ENCODE results near the gene CRLF1.

Gene CRLF1, protein sequence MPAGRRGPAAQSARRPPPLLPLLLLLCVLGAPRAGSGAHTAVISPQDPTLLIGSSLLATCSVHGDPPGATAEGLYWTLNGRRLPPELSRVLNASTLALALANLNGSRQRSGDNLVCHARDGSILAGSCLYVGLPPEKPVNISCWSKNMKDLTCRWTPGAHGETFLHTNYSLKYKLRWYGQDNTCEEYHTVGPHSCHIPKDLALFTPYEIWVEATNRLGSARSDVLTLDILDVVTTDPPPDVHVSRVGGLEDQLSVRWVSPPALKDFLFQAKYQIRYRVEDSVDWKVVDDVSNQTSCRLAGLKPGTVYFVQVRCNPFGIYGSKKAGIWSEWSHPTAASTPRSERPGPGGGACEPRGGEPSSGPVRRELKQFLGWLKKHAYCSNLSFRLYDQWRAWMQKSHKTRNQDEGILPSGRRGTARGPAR

DNA sequence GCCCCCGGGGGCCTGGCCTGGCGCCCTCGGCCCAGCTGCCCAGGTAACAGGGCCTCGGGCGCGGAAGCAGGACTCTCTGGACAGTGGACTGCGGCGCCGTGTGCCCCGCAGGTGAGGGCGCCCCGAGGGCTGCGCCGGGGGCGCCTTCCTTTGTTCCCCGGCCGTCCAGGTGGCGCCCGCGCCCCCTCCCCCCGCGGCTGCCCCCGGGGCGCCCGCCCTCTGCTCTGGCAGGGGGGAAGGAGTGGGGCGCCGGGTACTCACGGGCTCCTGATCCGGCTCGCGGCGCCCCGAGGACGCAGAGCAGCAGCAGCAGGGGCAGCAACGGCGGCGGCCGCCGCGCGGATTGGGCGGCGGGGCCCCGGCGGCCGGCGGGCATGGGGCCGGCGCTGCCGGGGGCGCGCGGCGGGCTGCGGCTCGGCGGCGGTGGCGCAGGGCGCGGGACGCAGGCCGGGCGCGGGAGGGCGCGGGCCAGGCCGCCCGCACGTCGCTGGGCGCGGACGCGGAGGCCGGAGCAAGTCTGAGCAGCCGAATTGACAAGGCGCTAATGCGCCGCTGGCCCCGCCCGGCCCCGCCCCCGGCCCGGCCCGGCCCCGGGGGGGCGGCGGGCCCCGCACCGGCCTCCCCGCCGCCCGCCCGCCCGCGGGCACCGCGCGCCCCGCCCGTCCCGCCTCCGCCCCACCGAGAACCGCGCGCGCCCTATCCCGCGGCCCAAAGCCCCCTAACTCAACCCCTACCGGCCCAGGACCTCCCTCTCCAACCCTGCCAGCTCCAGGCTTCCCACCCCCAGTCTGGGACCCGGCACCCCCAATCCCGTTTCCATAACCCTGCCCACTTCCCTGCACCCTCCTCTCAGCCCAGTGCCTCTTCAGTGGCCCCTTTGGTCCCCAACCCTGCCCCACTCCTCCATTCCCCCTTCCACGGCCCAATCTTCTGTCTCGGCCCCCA is at the start of gene CRLF1:
CRLF1 (minus strand) TSS at position 519 of the 945 bp plus-strand sequence; CDS start at position 376, 143 bp downstream.
- peak; percentile 85 for DNase-seq (ENCODE audit: low spot score)

DNA sequence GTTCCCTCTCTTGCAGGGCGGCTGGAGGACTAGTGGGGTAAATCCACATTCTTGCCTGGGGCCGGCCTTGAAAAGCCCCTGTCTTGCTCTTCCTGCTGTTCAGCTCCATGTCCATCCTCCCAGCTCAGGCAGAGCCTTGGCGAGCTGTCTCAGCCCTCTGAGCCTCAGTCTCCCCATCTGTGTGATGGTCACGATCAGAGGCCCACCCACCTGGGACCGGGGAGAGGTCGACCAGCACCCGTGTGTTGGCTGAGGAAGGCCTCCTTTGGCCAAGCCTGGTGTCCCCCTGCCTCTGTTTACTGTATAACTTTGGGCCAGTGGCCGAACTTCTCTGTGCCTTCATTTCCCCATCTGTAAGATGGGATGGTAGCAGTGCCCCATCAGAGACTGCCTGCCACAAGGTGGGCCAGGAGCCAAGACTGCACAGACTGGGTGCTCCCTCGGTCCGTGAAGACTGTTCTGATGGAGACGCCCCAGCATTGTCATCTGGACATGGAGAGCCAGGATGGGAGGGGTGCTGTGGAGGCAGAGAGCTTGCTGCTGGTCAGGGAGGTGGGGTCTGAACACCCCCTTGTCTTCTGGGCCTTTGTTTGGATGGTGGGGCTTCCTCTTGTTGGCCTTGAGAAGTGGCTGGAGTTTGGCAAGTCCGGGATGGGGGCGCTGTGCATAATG is 48.7 kb upstream of the CRLF1 start:
- no peak for DNase-seq (ENCODE audit: low spot score)

DNA sequence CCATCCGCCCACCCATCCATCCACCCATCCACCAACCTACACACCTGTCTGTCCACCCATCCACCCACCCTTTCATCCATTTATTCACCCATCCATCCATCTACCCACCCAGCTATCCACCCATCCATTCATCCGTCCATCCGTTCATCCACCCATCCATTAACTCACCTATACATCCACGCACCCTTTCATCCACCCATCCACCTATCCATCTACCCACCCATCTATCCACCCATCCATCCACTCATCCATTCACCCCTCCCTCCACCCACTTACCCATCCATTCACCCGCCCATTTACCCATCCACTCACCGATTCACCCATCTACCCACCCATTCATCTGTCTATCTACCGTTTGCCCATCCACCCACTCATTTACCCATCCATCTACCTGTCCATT is 47.9 kb upstream of the CRLF1 start:
- DNase-seq (ENCODE audit: low spot score) = no peak

DNA sequence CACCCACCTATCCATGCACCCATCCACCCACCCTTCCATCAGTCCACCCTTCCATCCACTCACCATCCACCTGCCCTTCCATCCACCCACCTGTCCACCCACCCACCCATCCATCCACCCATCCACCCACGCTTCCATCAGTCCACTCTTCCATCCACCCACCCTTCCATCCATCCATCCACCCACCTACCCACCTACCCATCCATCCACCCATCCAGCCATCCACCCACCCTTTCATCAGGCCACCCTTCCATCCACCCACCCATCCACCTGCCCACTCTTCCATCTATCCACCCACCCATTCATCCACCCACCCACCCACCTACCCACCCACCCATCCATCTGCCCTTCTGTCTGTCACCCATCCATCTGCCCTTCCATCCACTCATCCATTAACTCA is 47.3 kb upstream of the CRLF1 start:
- no peak for DNase-seq (ENCODE audit: low spot score)

DNA sequence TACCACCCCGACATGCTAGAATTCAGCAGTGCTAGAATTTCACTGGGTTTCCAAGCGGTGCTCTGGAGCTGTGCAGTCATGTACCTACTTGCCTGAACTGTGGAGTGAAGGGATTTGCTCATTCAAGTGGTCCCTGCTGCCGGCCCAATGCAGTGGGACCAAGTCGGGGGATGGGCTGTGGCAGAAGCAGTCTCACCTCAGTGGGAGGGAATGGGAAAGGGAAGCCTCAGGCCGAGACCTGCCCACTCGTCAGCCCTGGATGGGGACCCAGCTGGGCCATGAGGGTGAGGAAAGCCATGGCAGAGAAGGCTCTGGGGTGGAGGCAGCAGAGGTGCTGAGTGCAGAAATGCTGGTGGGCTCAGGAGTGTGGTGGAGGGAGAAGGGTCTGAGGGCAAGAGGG is 45.1 kb upstream of the CRLF1 start:
- no peak for DNase-seq (ENCODE audit: low spot score)

DNA sequence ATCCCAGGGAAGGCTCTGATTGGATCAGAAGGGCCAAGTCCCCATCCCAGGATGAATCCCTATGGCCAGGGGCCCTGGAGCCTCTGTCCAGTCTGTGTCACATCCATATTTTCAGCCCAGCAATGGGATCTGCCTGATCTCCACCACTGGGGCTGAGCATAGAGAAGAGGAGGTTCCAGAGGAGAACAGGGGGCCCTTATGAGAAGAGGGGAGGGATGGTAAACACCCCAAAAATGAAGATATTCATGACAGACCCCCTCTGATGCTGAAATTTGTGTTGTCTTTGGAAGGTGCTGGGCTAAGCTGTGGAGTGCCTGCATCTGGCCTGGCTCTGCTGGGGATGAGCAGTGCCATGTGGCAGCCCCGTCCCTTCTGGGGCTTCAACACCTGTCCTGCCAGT is 44.7 kb upstream of the CRLF1 start:
- DNase-seq (ENCODE audit: low spot score) = no peak

DNA sequence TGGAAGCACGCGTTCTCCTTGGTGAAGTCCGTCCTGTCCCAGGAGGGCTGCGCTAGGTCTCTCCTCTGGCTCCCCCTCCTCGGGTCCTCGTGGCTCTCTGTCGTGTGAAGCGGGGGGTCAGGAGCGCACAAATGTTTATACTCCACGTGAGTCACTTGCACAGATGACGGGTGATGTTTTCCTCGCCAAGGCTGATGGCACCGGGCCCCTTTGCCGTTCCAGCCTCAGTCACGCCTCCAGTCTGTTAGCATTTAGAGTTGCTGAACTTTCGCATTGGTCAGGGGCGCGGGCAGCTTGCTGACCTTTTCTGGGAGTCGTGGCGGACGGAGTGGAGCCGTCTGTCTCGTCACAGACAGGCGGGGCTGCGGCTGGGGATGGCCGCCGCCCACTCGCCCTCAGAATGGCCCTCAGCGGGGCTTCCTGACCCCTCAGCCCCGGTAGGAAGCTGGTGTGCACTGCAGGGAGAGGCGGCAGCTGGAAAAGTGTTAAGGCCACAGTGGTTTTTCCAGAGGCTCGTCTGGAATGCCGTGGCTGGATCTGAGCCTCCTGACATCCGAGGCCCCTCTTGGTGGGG is 44.0 kb upstream of the CRLF1 start:
- DNase-seq (ENCODE audit: low spot score) = no peak

DNA sequence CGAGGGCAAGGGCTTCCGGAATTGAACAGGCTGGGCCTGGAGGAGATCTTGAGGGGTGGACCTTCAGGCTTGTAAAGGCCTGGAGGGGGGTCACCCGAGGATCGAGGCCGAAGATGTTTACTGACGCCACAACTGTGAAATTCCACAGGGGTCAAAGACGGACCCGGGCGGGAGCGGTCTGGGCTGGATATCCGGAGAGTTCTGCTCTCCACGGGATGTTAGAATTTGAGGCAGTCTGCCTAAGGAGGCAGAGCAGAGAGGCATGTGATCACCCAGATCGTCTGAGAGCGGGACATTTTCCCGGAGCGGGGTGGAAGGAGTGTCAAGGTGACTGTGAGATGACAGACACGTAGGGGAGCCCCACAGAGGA is 43.4 kb upstream of the CRLF1 start:
- no peak for DNase-seq (ENCODE audit: low spot score)

DNA sequence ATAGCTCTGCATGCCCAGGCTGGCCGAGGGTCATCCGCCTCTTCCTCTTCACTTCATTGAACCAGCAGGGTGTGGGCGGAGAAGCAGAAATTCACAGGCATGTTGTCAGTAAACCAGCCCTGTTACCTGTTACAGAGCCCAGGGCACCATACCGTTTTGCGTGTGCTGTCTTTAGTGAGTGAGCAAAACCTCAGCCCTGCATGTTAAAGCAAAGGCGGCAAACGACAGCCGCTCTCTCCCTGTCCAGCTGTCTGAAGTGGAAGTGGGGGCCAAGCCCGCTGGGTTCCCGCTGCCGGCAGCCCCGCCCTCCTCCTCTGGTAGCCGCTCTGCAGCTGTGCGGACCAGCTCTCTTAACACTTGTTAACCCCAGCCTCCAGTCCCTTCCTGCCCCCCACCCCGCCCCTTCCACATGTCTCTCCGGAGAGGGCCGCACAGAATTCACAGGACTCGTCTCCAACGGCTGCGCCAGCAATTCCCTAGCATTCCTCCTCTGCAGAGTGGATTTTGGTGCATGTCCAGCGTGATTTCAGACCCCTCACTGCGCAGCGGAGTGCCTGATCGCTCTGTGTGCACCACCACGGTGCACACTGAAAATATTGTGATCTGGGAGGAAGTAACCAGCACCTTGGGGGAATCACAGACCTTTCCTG is 42.9 kb upstream of the CRLF1 start:
- DNase-seq (ENCODE audit: low spot score) = no peak

DNA sequence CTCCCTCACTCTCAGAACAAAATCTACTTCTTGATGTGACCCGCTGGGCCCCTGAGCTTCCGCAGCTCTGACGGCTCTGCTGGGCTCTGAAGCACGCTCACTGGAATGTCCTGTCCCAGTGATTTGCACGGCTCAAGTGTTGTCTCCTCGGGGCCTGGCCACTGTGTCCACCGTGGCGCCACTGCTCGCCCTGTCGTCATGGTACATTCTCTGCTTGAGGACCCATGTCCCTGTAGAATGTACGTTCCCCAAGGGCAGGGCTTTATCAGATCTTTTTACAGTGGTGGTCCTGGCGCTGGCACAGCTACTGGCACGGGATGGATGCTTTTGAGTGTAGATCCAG is 42.3 kb upstream of the CRLF1 start:
- DNase-seq (ENCODE audit: low spot score) = no peak

DNA sequence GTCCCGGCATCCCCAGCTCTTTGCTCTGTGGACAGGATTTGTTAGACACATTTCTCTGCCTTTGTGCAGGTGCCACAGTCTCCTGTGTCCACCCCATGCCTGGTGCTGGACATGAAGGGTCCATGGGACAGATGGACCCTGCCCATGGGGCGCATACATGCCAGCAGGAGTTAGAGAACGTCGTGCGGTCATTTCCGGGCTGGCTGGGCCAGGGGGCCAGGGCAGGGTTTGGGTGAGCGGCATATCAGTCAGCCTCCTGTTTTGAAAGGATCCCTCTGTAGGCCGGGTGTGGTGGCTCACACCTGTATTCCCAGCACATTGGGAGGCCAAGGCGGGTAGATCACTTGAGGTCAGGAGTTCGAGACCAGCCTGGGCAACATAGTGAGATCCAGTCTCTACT is 41.2 kb upstream of the CRLF1 start:
- DNase-seq (ENCODE audit: low spot score) = no peak

DNA sequence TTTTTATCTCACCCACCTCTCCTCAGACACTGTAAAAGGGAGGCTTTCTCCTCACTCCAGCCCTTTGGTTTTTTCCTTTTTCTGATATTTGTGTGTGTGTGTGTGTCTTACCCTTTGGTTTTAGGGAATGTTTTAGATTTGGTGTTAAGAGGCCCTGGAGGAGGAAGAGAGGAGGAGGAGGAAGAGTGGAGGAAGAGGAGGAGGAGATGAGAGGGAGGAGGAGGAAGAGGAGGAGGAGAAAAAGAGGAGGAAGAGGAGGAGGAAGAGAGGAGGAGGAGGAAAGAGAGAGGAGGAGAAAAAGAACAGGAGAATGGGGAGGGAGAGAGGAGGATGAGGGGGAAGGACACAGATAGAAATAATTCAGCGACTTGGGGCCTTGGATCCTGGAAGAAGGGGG is 40.8 kb upstream of the CRLF1 start:
- no peak for DNase-seq (ENCODE audit: low spot score)

DNA sequence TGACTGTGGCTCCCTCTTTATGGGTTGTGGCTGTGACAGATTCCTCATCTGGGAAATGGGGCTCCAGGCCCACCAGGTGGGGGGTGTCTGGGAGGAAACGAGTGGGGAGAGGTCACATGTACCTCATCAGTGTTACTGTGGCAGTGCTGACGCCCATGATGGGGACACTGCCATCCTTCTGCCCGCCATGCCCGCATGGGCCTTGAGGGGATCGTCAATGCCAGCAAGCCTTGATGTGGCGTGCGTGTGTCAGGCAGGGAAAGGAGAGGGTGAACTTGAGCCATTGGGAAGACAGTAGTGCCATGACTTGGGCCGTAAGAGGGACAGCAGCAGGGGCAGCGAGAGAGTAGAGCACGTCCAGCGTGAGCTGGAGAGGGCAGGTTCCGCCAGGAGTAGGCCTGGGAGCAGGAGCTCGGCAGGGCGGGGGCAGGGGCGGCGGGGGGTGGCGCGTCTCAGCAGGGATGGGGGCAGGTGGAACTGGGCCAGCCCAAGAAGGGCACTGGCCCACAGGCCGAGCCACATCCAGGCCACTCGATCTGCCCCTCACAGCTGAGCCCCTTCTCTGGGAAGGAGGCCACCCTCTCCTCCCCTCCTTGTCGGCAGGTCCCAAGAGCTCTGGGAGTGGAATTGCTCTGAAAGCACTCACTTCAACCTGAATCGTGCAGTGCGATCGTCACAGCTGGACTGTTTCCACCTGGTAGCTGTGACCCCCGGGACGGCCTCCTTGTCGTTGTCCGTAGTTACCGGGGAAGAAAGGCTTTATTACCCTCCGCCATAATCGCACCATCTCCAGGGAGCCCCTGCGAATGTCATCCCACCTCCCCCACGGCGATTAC is 40.2 kb upstream of the CRLF1 start:
- no peak for DNase-seq (ENCODE audit: low spot score)

DNA sequence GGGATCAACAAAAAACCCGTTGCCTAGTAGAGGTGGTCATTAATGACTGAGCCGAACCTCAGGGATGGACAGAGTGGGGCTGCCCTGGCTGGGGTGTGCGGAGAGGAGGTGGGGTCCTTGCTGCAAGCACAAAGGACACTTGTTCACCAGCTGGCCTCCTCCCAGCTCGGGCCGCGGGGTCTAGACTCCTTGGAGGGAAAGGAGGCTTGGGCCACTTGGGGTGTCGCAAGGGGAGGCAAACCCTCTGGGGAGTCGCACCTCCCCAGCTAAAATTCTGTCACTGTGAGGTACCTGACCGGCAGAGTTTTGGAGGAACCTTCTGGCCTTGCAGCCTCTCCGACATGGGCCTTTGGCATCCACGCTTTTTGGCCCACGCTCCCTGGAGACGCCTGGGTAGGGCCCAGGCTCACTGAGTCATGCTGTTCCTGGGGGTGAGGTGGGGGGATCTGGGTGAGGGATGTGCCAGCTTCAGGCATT is 38.5 kb upstream of the CRLF1 start:
- DNase-seq (ENCODE audit: low spot score) = no peak

DNA sequence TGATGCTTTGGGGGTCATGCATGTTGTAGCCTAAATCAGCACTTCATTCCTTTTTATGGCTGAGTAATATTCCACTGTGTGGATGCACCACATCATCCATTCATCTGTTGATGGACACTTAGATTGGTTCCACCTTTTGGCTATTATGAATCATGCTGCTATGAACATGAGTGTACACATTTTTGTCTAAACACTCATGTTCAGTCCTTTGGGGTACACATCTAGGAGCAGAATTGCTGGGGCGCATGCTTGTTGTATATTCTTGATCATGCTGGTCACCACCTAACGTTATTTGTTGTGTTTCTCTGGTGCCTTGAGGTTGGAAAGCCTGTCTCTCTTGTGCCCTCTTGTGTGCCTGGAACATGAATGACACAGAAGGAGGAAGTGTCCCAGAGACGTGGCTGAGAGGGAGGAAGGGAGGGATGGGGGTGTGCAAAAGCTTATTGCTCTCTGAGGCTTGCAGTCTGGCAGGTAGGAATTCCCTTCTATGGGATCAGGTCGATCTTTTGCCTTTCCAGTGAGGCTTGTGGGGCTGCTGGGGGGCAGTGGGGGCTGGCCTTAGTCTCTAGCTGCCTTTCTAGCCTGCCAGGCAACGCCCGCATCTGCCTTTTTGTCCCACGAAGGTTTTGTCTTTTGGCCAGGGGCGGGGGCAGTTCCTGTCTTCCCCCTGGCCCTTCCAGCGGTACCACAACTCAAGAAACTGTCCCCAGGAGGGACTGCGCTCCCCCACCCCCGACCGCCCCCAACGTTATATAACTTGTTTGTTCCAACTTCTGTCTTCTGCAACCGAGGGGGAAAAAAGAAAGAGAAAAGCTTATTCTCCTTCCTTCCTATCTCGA is 37.8 kb upstream of the CRLF1 start:
- no peak for DNase-seq (ENCODE audit: low spot score)

DNA sequence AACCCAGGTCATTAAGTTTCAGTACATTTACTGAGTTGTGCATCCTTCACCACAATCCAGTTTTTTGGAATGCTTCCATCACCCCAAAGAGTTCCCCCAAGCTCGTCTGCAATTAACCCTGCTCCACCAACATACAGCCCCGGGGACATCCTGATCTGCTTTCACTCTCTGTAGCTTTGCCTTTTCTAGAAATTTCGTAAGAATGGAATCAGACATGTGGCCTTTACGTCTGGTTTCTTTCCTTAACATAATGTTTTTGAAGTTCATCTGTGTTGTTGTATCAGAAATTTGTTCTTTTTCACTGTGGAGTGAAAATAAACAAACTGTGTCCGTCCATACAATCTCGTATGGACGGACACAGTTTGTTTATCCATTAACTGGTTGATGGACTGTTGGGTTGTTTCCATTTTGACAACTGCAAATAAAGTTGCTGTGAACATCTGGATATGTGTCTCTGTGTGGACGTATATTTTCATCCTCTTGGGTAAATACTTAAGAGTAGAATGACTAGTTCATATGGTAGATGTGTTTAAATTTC is 33.2 kb upstream of the CRLF1 start:
- DNase-seq (ENCODE audit: low spot score) = no peak

DNA sequence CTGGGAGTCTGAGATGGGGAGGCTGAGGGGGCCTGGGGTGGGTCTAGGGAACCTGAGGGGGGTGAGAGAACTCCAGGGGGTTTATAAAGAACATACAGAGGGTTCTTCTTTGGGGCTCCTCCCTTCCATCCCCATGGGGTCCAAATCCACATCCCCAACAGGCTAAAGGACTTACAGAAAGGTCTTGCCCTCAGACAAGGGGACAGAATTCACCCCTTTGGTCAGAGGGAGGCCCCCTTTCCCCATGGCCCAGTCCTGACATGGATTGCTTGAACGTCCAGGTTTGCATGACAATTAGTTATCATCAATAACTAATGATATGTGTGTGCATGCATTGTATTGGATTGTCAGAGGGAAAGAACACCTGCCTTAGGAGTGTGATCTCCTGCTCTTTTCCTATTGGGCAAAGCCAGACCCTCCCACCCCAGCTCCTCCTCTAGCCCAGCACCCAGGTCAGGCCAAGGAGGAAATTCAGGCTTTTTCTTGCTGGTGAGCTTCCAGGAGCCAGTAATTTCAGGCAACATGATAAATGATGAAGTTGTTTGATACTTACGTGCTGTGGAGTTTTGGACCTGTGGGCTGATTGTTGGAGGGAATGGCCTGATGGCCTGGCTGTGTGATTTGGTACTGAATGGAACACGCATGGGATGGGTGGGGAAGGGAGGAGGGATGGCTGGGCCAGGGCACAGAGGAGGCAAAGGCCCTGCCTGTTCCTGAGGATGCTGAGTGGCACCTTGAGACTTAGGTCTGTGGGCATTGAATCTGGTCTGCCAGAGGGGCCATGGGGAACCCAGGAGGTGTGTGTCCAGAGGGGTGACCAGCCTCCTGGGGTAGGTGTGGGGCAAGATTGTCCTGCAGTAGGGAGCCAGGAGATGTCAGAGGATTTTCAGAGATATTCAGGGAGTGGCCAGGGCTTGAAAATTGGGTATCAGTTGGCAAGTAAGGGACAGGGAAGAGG is 31.4 kb upstream of the CRLF1 start:
- no peak for DNase-seq (ENCODE audit: low spot score)

DNA sequence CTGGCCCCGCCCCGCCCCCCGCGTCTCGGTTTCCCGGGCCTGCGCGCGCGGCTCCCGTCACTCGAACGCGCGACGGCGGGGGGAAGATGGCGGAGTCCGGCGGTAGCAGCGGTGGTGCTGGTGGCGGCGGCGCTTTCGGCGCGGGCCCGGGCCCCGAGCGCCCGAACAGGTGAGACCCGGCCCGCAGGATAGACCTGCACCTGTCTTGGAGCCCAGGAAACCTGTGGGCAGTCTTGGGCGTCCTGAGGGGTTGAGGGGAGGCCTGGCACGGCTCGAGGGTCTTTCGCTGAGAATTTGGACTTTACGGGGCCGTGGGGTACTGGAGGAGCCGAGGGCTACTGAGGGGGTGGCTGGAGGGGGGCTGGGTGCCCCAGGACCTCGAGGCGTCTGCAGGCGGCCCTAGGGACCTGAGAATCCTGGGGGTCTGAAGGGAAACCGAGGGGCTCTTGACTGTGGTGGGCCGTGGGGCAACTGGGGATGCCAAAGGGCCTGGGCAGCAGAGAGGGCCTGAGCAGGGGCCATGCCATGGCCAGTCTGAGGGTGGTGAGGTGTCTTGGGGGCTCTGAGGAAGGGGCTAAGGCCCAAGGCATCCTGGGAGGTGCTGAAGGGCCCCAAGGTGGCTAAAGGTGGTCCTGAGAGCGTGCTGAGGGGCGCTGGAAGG is 30.5 kb upstream of the CRLF1 start, which contains the start of gene KLHL26:
KLHL26 (plus strand) TSS at position 60 of the 661 bp plus-strand sequence; CDS start at position 87, 27 bp downstream.
- DNase-seq (ENCODE audit: low spot score) = no peak

Measured in D341Med (cell line).